ENCODE data around the gene IFI27L2. TPM values are rescaled to one million over a fixed set of nuclear protein-coding genes. Genes with fewer than 3 reads are reported as not detected.

IFI27L2 gene
- total RNA-seq, 6 experiments from 2014 or later: 1.8 to 7.9 (median 4.1) TPM; not detected in 1

GRCh38 chr14:94112513-94113063 lies 16.8 kb downstream of the IFI27L2 start:
- Histone ChIP-seq H3K4me3 (no peak overlapping the region), H3K4me1 (peaks cover 0 to 8% (median 0%) of the 10 kb centered on the region in 4 donors), H3K36me3 (no peaks in the 10 kb centered on the region), H3K27ac (no peak overlapping the region), H3K9me3 (no peaks in the 10 kb centered on the region), H3K27me3 (no peaks in the 10 kb centered on the region)
- intact Hi-C loops (cut with DNase I): no loop called here
- WGBS (ENCODE audit: insufficient coverage, low coverage, low lambda C conversion rate, missing lambda C conversion rate): 82% methylated on average over 3 of the region's 6 CpGs
- ATAC-seq: no peak
- TF ChIP-seq POLR2A (IDR thresholded peaks at IDR 0.05) (no peak), CTCF (IDR thresholded peaks at IDR 0.05) (no peak)
- DNase-seq: no peak

GRCh38 chr14:94111276-94112095 lies 17.9 kb downstream of the IFI27L2 start:
- peak overlapping the region; percentile 29 to 56 (median 43) for H3K27ac ChIP-seq
- H3K4me3 ChIP-seq: peak overlapping the region; percentile 9 to 33 (median 21)
- peak in 1 of 4 donors; percentile 8 for ATAC-seq
- no peak for DNase-seq
- H3K36me3 ChIP-seq: no peaks in the 10 kb centered on the region
- intact Hi-C loops (cut with DNase I): no loop called here
- WGBS (ENCODE audit: insufficient coverage, low coverage, low lambda C conversion rate, missing lambda C conversion rate): 77% methylated on average over 10 of the region's 20 CpGs
- H3K27me3 ChIP-seq: no peaks in the 10 kb centered on the region
- no peak for TF ChIP-seq POLR2A (IDR thresholded peaks at IDR 0.05)
- no peak for TF ChIP-seq CTCF (IDR thresholded peaks at IDR 0.05)
- peaks cover 0 to 8% (median 0%) of the 10 kb centered on the region in 4 donors for H3K4me1 ChIP-seq
- no peaks in the 10 kb centered on the region for H3K9me3 ChIP-seq

- peak within 1 kb of the TSS; percentile 29 to 56 (median 43) for H3K27ac ChIP-seq
- no peaks in the 10 kb centered on the region for H3K9me3 ChIP-seq
- intact Hi-C loops (cut with DNase I): no loop called here
- H3K27me3 ChIP-seq: no peaks in the 10 kb centered on the region
- peaks cover 0 to 8% (median 0%) of the 10 kb centered on the region in 4 donors for H3K4me1 ChIP-seq
- WGBS (ENCODE audit: insufficient coverage, low coverage, low lambda C conversion rate, missing lambda C conversion rate): 59% methylated on average over 10 of the region's 14 CpGs
- H3K36me3 ChIP-seq: no peaks in the 10 kb centered on the region
- DNase-seq (no peak), ATAC-seq (peak; percentile 25 to 58 (median 50))
- peak within 1 kb of the TSS; percentile 9 to 33 (median 21) for H3K4me3 ChIP-seq
- no peak for TF ChIP-seq POLR2A (IDR thresholded peaks at IDR 0.05)
- TF ChIP-seq CTCF (IDR thresholded peaks at IDR 0.05): no peak
Measured at GRCh38 chr14:94110552-94111181, 18.7 kb downstream of the IFI27L2 start, which contains the start of gene IFI27. TSS of gene IFI27 (plus strand) at chr14:94110736.

- Histone ChIP-seq H3K4me1 (peaks cover 0 to 2% (median 0%) of the 10 kb centered on the region in 4 donors), H3K36me3 (no peaks in the 10 kb centered on the region), H3K27me3 (no peaks in the 10 kb centered on the region), H3K4me3 (no peak overlapping the region), H3K27ac (no peak overlapping the region), H3K9me3 (no peaks in the 10 kb centered on the region)
- intact Hi-C loops (cut with DNase I): no loop called here
- WGBS (ENCODE audit: insufficient coverage, low coverage, low lambda C conversion rate, missing lambda C conversion rate): 91% methylated on average over 1 of the region's 2 CpGs
- DNase-seq: no peak
- no peak for ATAC-seq
- TF ChIP-seq POLR2A (IDR thresholded peaks at IDR 0.05): no peak
Measured at GRCh38 chr14:94109915-94110250, 19.5 kb downstream of the IFI27L2 start.

GRCh38 chr14:94104731-94105130 lies 24.7 kb downstream of the IFI27L2 start:
- Histone ChIP-seq H3K36me3 (no peaks in the 10 kb centered on the region), H3K4me1 (no peaks in the 10 kb centered on the region), H3K27ac (no peak overlapping the region), H3K9me3 (no peaks in the 10 kb centered on the region), H3K27me3 (no peaks in the 10 kb centered on the region), H3K4me3 (no peak overlapping the region)
- no peak for TF ChIP-seq POLR2A (IDR thresholded peaks at IDR 0.05)
- TF ChIP-seq CTCF (IDR thresholded peaks at IDR 0.05): no peak
- WGBS (ENCODE audit: insufficient coverage, low coverage, low lambda C conversion rate, missing lambda C conversion rate): 72% methylated on average over 8 of the region's 10 CpGs
- intact Hi-C loops (cut with DNase I): no loop called here
- no peak for ATAC-seq
- DNase-seq: no peak
